HG03066 (cell line): ENCODE data around the gene OR2T1.
A peak's percentile ranks its signal among the peaks of the same experiment; 100 is the strongest.
"Not testable (repeated sequence)": the region's sequence is repeated elsewhere in the genome, so short reads cannot be mapped to it uniquely, and the experiment has no call there.

Experiments
- ATAC-seq: cut with Tn5 transposase; IDR thresholded peaks from one replicate; pipeline ENCODE4 v1.9.1; 2021; ENCODE audit warnings: low read depth; ENCODE audit not compliant: unreplicated experiment

Gene OR2T1

DNA sequence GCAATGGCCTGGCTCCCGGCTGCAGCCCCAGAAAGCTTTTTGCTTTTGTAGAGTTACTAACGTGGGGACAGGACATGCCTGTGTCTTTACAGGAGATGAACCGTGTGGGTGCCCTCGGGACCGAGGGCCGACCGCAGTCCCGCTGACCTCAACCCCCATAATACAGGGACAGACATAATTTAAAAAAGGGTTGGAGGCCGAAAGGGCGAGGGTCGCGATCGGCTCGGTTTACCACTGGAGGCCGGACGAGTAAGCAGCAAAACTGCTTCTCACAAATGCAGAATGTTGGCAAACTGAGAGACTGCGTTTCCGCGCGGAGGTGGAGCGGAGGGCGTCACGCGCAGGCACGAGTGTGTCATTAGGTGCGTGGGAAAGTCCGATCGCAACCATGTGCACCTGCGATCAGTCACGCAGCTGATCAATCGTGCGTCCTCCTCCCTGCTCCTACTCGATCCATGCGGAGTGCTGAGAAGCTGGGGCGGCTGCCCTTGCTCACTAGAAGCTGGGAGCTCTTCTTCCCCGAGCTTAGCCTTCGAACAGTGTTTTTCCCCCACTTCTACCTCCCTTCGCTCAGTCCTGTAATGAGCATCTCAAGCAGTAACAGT lies 31.1 kb downstream of the OR2T1 start:
- not testable (repeated sequence) for ATAC-seq

DNA sequence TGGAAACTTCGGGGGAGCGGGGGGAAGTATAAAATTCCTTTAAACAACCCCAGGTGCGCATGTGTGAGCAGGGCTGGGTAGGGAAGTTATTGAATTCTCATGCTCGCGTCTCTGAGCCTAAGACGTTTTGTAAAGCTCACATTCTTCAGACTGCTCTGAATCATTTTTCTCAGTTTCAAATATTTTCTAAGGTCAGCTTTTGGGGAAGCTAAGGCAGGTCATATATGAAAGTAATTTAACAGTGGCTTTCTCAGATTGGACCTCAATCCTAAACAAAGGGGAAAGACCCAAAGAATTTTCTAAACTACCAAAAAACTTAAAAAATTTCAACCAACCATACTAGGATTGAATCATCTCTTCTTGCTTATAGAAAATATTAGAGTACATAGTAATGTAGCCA lies 32.1 kb downstream of the OR2T1 start:
- ATAC-seq: peak; percentile 38

DNA sequence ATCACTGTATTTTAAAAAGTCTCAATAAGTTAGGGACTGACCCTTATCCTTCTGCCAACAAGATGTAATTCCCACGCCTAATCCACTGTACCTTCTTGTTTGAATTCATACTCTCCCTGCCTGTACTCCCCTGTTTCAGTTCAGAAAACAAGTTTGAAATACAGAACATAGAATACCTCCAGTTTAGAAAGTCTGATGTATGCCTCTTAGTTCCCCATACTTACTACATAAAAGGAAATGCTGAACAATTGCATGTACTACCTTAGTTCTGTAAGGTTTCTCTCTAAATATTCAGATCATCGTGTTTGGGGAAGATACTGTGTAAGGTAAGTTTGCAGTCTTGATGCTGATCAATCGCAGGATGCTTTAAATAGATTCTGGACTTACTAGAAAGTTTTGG lies 33.5 kb downstream of the OR2T1 start:
- peak; percentile 62 for ATAC-seq

DNA sequence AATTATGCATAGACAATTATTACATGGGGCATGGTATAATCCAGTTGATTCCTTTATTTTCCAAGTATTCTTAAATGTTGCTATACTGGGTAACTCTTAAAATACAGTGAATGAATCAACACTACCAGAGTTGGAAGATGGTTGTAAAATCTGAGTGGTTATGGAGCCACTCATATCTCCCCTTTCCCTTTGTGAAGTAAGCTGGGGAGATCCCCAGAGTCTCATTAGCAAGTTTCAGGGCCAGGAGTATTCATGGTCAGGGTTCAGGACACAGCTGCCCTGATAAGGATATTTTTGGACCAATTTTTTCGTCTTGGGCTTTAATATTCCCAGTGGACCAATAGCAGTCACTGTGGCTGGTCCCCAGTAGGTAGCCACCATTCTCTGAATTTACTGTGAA lies 35.8 kb downstream of the OR2T1 start:
- not testable (repeated sequence) for ATAC-seq

- ATAC-seq: not testable (repeated sequence)
Measured at GRCh38 chr1:248439283-248439682, 36.4 kb downstream of the OR2T1 start.

DNA sequence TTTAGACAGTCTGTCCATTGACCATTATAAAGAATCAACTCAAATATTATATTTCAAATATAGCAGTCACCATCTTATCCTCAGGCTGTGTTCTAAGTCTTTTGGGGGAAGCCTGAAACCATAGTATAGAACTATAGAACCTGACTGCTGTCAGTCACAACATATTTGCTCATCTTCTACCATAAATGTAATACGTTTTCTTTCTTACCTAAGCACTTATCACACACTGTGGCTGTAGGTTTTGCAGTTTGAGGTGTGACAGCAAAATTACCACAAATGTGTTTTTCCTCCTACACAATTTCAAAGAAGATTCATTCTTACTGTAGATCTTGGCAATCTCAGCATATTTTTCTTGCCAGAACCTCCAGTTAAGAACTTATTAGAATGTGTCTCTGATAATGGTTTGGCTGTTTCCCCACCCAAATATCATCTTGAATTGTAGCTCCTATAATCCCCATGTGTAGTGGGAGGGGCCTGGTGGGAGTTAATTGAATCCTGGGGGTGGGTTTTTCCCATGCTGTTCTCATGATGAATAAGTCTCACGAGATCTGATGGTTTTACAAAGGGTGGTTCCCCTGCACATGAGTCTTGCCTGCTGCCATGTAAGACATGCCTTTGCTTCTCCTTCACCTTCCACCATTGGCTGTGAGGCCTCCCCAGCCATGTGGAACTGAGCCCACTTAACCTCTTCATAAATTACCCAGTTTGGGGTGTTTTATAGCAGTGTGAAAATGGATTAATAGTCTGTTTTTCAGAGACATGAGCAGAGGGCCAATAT lies 39.8 kb downstream of the OR2T1 start:
- ATAC-seq: not testable (repeated sequence)

- ATAC-seq: not testable (repeated sequence)
Measured at GRCh38 chr1:248444603-248445002, 41.8 kb downstream of the OR2T1 start.

DNA sequence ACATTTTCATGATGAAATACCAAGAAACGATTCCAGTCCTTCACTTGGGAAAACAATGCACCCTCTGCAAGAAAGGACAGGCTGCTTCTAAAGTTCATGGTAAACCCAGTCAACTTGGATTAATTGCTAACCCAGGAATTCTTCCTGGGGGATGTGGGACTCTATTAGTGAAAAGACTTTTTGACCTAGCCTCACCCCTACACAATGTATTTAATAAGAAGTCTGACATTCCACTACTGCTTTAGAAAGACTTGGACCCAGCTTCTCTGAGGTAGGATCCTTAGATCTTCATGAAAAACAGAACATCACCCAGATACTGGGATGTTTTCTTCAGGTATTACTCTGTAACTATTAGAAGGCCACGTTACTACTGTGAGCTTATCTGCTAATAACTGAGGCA lies 42.6 kb downstream of the OR2T1 start, which contains the start of gene OR2T2:
OR2T2 (plus strand) TSS at position 239 of the 400 bp plus-strand sequence. CDS start 7,161 bp downstream, outside the sequence.
- ATAC-seq: not testable (repeated sequence)

- ATAC-seq: peak; percentile 42
Measured at GRCh38 chr1:248448409-248449074, 45.7 kb downstream of the OR2T1 start.

- peak; percentile 1 for ATAC-seq
Measured at GRCh38 chr1:248449821-248450465, 47.1 kb downstream of the OR2T1 start.

DNA sequence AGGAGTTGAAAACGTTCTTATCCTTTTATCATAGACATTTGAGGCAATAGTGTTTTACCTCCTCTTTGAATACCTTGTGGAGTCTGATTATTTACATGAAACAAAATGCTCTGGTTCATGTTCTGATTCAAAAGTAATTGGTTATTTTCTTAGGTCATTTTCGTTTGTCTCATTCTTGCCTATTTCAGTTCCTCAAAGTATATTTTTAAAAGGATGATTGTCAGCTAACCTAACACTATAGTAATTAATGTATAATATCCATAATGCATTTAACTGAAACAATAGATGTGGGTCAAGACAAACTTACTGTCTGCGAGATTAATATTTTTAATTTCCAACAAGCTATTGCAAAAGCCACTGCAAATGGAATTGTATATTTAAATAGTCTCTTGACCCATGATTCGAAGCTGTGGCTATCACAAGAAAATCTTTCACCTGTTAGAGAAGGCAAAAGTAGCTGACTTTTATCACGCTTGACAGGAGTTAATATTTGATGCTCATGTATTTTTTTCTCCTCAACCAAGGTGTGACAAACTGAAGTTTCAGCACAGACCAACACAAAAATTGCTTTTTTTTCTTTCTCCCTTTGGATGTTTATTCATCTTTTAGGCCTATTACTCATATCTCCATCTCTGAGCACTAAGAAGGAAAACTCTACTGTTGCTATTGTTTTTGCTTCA lies 47.8 kb downstream of the OR2T1 start:
- peak; percentile 68 for ATAC-seq

GRCh38 chr1:248453619-248454018 lies 50.8 kb downstream of the OR2T1 start:
- ATAC-seq: not testable (repeated sequence)

- not testable (repeated sequence) for ATAC-seq
Measured at GRCh38 chr1:248455045-248455444, 52.2 kb downstream of the OR2T1 start.

GRCh38 chr1:248456635-248457034 lies 53.8 kb downstream of the OR2T1 start:
- ATAC-seq: not testable (repeated sequence)
